ENCODE data around the gene HYAL2.
"Not testable (repeated sequence)": the region's sequence is repeated elsewhere in the genome, so short reads cannot be mapped to it uniquely, and the experiment has no call there.

HYAL2 gene

GRCh38 chr3:50293079-50293801 lies 29.3 kb downstream of the HYAL2 start:
- in situ Hi-C loops (cut with MboI; ENCODE audit: low sequenced_read_pairs) = no loop called here

- in situ Hi-C loops (cut with MboI; ENCODE audit: low sequenced_read_pairs) = no loop called here
These were observed 30.1 kb downstream of the HYAL2 start, which contains the start of gene IFRD2 for GRCh38 chr3:50292159-50293078. IFRD2 (minus strand) TSS chr3:50292429; CDS start chr3:50292274, 155 bp downstream.

GRCh38 chr3:50290161-50290641 lies 32.3 kb downstream of the HYAL2 start:
- in situ Hi-C loops (cut with MboI; ENCODE audit: low sequenced_read_pairs) = no loop called here

- in situ Hi-C loops (cut with MboI; ENCODE audit: low sequenced_read_pairs) = no loop called here
These were observed 33.4 kb downstream of the HYAL2 start for GRCh38 chr3:50289130-50289529.

GRCh38 chr3:50288387-50289007 lies 34.0 kb downstream of the HYAL2 start:
- in situ Hi-C loops (cut with MboI; ENCODE audit: low sequenced_read_pairs) = no loop called here

GRCh38 chr3:50287262-50287661 lies 35.3 kb downstream of the HYAL2 start:
- in situ Hi-C loops (cut with MboI; ENCODE audit: low sequenced_read_pairs) = no loop called here

GRCh38 chr3:50286322-50287227 lies 36.0 kb downstream of the HYAL2 start:
- in situ Hi-C loops (cut with MboI; ENCODE audit: low sequenced_read_pairs) = no loop called here

GRCh38 chr3:50284121-50284520 lies 38.4 kb downstream of the HYAL2 start:
- in situ Hi-C loops (cut with MboI; ENCODE audit: low sequenced_read_pairs) = not testable (repeated sequence)

GRCh38 chr3:50279255-50280016 lies 43.1 kb downstream of the HYAL2 start:
- in situ Hi-C loops (cut with MboI; ENCODE audit: low sequenced_read_pairs) = no loop called here

- in situ Hi-C loops (cut with MboI; ENCODE audit: low sequenced_read_pairs) = no loop called here
These were observed 43.7 kb downstream of the HYAL2 start, which contains the start of gene LSMEM2 for GRCh38 chr3:50278880-50279224. LSMEM2 (plus strand) TSS chr3:50279087; CDS start chr3:50279114, 27 bp downstream.

- in situ Hi-C loops (cut with MboI; ENCODE audit: low sequenced_read_pairs) = no loop called here
These were observed 44.2 kb downstream of the HYAL2 start for GRCh38 chr3:50278123-50278879.

GRCh38 chr3:50276762-50277101 lies 45.8 kb downstream of the HYAL2 start:
- in situ Hi-C loops (cut with MboI; ENCODE audit: low sequenced_read_pairs) = no loop called here

GRCh38 chr3:50275996-50276761 lies 46.4 kb downstream of the HYAL2 start:
- in situ Hi-C loops (cut with MboI; ENCODE audit: low sequenced_read_pairs) = no loop called here

GRCh38 chr3:50275141-50275995 lies 47.2 kb downstream of the HYAL2 start:
- in situ Hi-C loops (cut with MboI; ENCODE audit: low sequenced_read_pairs) = no loop called here

GRCh38 chr3:50274371-50275104 lies 48.0 kb downstream of the HYAL2 start:
- in situ Hi-C loops (cut with MboI; ENCODE audit: low sequenced_read_pairs) = no loop called here

- in situ Hi-C loops (cut with MboI; ENCODE audit: low sequenced_read_pairs) = no loop called here
These were observed 48.9 kb downstream of the HYAL2 start for GRCh38 chr3:50273689-50274065.
